ENCODE data around the gene AARS1.
A peak's percentile ranks its signal among the peaks of the same experiment; 100 is the strongest.
"Not testable (repeated sequence)": the region's sequence is repeated elsewhere in the genome, so short reads cannot be mapped to it uniquely, and the experiment has no call there.

The AARS1 gene

DNA sequence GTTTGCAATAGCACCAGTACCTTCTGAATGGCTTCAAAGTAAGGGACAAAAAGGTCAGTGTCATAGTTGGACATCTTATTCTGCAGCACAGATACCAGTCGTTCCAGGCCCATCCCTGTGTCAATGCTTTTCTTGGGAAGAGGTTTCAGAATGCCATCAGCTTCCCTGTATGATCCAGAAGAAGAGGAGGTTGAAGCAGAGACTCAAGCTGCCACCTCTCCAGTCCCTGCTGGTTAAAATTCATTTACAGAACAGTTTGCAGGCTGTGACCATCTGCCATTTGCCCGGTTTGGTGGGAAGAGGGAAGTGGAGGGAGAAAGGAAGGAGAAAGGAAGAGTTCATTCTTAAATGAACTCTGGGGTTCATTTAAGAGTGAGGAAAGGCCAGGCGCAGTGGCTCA lies 19.1 kb downstream of the AARS1 start:
- DNase-seq = no peak

DNA sequence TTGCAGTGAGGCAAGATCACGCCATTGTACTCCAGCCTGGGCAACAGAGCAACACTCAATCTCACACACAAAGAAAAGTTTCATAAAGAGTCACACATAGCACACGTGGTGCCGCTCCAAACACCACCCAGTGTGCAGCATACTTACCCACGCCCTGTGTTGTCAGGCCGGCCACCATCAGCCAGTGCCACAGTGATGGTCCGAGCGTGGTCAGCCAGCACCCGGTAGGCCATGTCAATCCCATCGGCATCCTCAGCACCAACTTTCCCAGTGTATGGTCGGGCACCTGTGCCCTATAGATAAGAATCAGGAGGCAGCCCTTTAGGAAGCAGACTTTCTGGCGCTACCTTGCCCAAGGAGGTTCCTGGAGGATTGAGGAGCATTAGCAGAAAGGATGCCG lies 19.8 kb downstream of the AARS1 start:
- DNase-seq = no peak

DNA sequence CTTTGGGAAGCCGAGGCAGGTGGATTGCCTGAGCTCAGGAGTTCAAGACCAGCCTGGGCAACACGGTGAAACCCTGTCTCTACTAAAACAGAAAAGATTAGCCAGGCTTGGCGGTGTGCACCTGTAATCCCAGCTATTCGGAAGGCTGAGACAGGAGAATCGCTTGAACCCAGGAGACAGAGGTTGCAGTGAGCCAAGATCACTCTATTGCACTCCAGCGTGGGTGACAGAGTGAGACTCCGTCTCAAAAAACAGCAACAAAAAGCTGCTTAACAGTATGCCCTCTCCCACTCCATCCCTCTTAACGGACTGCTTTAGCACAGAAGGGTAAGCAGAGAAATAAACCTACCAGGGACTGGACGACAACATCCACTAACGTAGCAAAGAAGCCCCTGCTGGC lies 21.4 kb downstream of the AARS1 start:
- DNase-seq = not testable (repeated sequence)

DNA sequence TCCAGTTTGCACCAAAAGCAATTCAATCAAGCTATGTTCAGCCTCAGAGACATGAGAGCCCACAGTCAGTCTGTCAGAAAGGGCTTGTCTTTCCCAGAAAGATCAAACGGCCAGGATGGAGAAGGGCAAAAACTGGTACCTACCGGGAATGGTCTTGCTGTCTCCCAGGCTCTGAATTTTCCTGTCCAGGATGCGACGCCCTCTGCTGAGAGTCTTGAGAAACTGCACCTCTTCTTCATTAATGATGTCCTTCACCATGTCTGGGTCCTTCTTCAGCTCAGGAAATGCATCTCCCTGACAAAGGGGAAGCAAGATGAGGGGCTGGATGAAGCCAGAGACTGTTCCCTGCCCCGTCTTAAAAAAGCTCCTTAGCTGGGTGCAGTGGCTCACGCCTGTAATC lies 21.8 kb downstream of the AARS1 start:
- peak; percentile 26 for DNase-seq

DNA sequence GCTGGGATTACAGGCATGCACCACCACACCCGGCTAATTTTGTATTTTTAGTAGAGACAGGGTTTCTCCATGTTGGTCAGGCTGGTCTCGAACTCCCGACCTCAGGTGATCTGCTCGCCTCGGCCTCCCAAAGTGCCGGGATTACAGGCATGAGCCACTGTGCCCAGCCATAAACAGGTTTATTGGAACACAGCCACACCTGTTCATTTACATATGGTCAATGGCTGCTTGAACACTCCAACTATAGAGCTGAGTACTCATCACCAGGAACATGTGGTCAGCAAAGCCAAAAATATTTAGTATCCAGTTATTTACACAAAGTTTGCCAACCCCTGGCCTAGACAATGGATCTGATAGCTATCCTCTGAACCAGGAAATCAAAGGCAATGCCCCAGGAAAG lies 29.4 kb downstream of the AARS1 start:
- DNase-seq = not testable (repeated sequence)

DNA sequence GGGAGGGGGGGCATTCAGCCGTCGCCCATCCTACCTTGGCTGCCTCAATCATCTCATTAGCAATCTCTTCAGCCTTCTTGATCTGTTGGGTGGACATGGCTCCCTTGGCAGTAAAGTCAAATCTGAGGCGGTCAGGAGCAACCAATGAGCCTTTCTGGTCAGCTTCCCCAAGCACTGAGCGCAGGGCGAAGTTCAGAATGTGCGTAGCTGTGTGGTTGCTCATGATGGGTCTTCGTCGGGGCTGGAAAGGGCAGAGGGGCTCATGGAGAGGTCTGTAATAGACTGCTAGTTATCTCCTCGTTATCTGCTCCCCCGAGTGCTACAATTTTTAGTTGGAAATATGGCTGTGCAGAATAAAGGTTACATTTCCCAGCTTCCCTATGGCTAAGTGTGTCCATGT lies 30.4 kb downstream of the AARS1 start:
- DNase-seq = no peak

DNA sequence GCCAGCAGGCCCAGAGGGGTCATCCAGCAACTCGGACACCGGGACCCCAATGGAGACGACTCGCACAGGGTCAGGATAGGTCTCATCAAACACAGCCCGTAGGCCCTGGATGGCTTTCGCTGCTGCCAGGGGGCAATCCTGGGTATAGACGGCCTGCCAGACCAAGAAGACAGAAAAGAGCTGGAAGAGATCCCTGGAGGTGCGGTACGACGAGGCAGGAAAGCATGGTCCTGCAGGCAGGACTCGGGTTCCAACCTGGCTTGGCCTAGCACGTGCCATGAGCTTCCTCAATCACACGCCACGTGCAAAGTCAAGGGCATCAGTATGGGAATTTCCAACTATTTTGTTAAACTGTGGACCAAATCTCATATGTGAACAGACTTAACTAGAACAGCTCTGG lies 31.2 kb downstream of the AARS1 start:
- DNase-seq = no peak

DNA sequence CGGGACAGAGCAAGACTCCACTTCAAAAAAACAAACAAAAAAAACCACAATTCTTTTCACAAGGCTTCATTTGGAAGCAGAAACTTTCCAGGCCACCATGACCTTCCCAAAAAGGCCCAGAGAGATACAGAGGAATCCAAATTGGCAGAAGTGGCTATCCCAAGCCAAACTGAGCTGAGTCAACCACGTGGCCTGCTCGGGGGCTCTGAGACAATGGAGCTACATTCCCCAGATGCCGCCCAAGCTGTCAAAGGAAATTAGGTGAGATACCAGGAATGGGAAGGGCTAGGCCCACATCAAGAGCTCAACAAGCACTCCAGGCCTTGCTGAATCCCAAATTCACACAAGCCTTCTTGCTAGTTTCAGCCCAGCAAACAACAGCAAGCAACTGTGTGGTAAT lies 31.9 kb downstream of the AARS1 start:
- DNase-seq = no peak

DNA sequence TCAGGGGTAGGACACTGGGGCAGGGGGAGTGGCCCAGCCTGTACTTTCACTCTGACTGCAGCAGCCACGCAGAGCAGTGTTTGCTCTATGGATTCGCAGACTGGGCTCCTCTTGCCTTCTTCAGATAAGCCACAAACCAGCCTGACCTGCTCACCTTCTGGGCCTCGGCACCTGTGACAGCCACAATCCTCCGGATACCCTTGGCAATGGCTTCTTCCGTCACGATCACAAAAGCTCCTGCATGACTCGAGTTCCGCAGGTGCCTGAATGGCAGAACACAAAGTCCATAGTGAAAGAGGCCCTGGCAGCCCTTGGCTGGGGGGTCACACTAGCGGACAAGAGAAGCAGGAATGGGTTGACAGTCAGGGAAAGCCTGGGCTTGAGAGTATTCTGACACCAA lies 33.7 kb downstream of the AARS1 start:
- no peak for DNase-seq

DNA sequence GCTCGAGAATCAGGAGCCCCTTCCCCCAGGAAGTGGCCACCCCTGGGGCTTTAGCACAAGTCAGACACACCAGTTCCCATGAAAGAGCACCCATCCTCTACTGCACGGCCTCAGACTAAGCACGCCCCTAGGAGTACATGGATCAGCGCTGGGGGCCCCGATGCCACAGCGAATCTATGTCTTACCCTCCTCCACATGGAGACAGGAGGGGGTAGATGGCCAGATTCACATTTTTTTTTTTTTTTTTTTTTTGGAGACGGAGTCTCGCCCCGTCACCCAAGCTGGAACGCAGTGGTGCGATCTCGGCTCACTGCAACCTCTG lies 34.4 kb downstream of the AARS1 start:
- no peak for DNase-seq

DNA sequence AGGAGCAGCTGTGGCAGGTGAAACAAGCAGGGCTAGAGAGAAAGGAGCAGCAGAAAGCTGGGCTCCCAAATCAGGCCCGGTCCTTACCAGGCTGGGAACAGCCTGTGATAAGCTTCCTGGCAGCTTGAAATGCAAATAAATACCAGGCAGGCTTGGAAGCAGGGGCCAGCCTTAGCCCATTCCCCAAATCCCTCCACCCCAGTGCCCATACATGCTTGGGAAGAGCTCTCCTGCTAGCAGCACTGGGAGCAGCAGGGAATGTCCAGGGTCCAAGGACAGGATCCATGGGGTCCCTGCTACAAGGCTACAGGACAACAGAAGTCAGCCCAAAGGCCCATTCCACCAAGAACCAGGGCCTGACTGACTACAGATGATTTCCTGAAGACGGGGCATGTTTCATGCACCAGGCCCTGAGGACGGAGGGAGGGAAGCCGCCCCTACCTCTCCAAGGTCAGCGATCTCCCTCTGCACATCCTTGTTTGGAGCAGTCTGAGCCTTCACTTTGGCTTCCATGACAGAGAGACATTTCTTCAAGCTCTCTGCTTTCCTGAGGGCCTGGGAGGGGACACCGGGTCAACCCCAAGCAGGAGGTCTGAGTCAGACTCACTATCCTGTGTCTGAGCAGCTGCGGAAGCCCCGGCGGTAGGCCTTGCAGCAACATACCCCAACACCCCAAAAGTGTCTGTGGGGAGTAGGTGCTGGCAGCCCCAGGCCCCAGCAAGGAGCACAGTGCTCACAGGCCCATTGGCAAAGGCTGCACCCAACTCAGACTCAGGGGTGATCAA lies 34.9 kb downstream of the AARS1 start:
- no peak for DNase-seq

DNA sequence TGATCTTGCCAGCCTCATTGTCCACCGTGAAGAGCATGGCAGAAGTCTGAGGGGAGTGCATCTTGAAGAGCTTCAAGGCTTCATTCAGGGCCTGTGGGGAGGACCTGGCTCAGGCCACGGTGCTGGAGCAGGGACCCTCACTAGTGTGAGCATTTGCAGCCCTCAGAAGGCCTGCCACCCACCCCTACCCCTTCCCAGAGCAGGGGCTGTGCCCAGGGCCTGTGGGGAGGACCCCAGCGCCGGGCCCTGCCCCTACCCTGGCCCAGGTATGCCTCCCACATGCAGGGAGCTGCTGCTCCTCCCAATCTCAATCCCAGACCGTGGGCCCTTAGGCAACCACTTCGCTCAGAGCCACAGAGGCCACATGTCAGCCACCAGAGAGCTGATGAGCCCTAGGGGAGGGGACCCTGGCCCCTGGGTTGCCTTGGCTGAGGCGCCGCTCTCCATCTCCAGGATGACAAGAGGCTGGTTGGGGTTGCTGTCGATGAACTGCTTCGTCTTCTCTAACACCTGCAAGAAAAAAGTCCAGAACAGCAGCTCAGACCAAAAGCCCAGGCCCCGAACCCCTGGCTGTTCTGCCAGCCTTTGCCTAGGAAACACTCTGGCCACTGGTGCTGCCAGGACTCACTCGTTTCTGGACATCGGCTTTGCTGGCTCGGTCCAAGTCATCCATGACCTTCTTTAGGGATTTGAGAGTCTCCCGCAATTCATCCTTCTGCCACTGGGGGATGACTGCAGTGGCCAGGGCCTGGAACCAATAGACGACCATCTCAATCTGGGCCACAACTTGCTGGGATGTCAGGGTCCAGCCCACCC lies 35.8 kb downstream of the AARS1 start:
- no peak for DNase-seq

DNA sequence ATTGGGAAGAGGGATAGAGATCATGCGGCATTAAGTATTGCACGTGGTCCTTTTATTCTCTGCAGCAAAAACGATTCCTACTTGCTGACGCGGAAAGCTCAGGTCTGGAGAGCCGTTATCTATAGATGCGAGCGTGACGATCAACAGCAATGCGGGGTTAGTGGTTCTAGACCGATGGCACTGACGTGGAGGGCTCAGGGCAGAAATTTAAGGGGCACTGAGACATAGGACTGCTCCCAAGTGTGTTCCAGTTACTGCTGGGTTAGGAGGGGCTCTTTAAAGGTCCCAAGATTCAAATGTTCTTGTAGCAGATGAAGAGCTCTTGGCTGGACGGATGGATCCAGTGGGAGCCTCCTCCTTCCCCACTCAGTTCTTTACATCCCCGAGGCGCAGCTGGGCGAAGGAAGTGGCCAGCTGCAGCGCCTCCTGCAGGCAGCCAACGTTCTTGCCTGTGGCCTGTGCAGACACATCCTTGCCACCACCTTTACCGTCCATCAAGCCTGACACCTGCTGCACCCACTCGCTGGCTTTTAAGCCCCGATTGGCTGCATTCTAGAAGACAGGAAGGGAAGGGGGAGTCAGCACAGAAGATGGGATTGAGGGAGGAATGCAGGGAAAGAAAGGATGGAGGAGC lies 36.8 kb downstream of the AARS1 start:
- no peak for DNase-seq

DNA sequence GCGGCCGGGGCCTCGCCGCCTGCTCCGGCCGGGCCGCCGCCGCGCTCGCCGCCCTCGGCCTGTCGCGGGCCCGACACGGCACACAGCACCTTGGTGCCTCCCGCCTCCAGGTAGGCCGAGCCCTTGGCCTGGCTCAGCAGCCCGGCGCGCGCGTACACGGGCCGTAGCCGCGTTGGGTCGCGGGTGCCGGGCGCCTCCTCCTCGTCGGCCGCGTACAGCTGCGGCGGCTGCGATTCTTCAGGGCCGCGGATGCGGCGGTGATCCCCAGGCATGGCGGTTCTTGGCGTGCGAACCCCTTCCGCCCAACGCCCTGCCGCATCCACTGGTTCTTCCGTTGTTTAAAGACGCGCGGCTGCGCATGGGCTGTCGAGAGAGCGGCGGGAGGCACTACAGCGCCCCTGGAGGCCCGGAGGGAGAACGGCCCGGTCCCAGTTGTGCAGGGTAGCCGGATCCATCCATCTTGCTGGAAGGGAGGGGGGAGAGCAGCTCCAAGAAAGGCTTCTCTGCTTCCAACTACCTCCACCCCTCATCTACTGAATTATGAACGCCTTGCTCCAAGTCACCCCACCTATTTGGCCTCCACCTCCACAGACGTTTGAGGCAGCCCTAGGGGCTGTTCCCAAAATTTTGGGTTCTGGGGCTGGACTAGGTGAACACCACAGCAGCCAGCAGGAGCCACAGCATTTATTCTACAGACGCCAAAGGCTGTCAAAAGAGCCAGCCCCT lies 37.5 kb downstream of the AARS1 start, which contains the start of gene EXOSC6:
EXOSC6 (minus strand) TSS at position 312 of the 726 bp plus-strand sequence; CDS start at position 272, 40 bp downstream.
- DNase-seq = peak; percentile 92

DNA sequence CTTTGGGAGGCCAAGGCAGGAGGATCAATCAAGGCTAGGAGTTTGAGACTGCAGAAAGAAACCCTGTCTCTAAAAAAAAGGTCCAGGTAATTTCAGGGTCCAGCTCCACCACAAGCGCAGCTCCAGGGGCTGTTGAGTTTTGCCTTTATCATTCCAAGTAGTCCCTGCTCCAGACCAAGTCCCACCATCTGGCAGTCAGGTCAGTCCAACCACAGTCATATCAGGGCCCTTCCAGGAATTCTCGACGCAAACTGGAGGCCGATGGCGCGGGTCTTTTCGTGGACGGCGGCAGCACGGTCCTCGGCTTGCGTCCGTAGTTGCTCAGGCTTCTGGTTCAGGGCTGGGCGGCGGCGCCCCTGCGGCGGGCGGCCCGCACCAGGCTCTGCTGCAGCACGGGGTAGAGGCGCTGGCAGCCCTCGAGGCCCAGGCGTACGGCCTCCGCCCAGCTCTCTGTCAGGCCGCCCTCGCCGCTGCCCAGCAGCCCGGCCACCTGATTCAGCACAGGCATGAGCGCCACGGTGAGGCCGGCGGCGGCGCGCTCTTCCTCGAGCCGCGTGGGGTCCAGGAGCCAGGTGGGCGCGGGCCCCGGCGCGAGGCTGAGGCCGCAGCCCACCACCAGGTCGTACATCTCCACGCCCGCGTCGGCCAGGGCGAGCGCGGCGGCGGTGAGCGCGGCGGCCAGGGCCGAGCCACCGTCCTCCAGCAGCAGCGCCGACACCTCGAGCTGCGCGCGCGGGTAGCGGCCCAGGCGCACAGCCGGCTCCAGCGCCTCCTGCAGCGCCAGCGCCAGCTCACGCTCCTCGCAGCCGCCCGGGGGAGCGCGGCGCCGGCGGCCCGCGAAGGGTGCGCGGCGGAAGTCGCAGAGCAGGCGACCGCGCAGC lies 38.3 kb downstream of the AARS1 start:
- no peak for DNase-seq

DNA sequence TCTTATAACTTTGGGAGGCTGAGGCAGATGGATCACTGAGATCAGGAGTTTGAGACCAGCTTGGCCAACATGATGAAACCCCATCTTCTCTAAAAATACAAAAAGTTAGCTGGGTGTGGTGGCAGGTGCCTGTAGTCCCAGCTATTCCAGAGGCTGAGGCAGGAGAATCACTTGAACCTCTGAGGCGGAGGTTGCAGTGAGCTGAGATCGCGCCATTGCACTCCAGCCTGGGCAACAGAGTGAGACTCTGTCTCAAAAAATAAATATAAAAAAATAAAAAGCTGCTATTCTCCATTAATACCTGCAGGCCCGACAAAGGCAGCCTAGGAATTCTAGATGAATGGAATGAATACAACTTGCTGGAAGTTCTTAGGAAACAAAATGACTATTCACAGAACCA lies 39.6 kb downstream of the AARS1 start:
- not testable (repeated sequence) for DNase-seq

DNA sequence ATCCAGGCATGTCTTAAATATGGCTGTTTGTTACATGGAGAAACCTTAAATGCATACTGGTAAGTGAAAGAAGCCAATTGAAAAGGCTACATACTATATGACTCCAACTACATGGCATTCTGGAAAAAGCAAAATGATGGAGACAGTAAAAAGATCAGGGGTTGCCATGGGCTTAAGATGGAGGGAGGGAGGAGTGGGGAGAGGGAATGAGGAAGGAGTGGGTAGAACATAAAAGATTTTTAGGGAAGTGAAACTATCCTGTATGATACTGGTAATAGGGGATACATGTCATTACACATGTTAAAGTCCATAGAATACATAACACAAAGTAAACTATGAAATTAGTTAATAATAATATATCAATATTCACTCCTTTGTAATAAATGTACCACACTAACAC lies 50.5 kb downstream of the AARS1 start:
- DNase-seq = not testable (repeated sequence)

DNA sequence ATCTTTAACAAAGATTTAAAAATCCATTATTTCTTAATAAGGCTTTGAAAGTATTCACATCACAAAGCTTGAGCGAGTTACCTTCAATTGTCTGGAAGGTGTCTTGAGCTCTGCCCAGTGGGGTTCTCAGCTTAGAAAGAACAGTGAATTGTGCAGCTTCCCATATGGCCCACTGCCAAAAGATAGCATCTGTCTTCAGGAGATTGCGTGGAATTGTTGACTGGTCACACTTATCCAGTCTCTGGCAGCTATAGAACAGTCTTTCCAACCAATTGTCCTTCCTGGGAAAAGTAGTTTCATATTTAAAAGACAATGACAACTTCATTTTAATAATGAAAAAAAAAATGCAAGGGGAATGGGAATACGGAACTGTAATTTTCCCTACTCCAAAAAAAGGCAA lies 57.5 kb downstream of the AARS1 start:
- DNase-seq = not testable (repeated sequence)

DNA sequence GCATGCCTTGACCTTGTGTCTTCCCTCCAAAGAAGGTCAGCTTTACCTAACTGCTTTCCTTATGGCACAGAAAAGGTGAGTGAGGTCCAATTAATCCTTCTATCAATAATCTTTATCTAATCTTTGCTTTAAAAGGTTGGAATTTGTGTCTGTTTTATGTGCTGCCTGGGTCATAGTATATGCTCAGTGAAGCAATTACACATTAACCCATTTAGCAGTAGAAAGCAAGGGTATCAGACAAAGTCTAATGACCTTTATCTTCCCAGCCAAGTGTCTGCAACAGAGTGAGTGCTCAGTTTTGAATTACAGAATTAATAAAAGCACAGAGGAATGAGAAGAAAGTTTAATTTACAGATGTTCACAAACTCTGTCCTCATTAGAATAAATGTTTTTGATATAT lies 63.3 kb downstream of the AARS1 start:
- not testable (repeated sequence) for DNase-seq

DNA sequence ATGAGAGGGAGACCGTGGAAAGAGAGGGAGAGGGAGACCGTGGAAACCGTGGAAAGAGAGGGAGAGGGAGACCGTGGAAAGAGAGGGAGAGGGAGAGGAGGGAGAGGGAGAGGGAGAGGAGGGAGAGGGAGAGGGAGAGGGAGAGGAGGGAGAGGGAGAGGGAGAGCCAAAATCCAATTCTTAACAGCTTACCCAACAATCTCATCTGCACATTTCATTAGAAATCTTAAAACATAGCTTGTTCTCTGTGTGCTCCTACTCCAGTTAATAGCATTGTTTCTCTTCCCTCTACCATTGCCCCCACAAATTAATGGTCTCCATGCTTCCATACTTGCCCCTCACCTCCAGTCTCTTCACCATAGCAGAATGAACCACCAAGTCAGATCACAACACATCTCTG lies 63.9 kb downstream of the AARS1 start:
- not testable (repeated sequence) for DNase-seq

DNA sequence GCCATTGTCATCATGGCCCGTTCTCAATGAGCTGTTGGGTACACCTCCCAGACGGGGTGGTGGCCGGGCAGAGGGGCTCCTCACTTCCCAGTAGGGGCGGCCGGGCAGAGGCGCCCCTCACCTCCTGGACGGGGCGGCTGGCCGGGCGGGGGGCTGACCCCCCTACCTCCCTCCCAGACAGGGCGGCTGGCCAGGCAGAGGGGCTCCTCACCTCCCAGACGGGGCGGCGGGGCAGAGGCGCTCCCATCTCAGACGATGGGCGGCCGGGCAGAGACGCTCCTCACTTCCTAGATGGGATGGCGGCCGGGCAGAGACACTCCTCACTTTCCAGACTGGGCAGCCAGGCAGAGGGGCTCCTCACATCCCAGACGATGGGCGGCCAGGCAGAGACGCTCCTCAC lies 64.7 kb downstream of the AARS1 start:
- not testable (repeated sequence) for DNase-seq

DNA sequence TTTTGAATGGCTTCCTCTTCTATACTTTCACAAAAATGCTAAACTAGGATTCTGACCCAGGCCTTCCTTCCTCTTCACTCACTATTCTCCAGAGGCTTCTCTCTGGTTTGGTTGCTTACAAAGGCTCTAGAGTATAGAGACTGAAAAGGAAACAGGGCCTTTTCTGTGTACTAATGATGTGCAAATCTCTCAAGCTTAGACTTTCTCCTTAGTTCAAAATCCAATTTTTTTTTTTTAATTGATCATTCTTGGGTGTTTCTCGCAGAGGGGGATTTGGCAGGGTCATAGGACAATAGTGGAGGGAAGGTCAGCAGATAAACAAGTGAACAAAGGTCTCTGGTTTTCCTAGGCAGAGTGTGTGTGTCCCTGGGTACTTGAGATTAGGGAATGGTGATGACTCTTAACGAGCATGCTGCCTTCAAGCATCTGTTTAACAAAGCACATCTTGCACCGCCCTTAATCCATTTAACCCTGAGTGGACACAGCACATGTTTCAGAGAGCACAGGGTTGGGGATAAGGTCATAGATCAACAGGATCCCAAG lies 65.3 kb downstream of the AARS1 start:
- DNase-seq = not testable (repeated sequence)
